K562 (cell line): ENCODE measurements around the gene RETREG2. TPM values are rescaled to one million over a fixed set of nuclear protein-coding genes. Genes with fewer than 3 reads are reported as not detected.
A peak's percentile ranks its signal among the peaks of the same experiment; 100 is the strongest.

Experiments used
- BCOR ChIP-seq: fragments of 450-650 bp; IDR thresholded peaks from 2 replicates; pipeline ENCODE4 v1.6.1; 2016
- CEBPB ChIP-seq: fragments of 450-650 bp; IDR thresholded peaks from 2 replicates; pipeline ENCODE4 v1.6.1; 2016; ENCODE audit warnings: missing genetic modification characterization, missing compliant biosample characterization
- GTF2F1 ChIP-seq: IDR thresholded peaks from 2 replicates; pipeline ENCODE4 v1.6.1; 2011; ENCODE audit warnings: low read depth, low read length, improper control_type of control experiment
- HEY1 ChIP-seq: fragments of 250-450 bp; sonication (Bioruptor Pico); IDR thresholded peaks from 2 replicates; pipeline ENCODE4 v1.5.0; 2020; ENCODE audit warnings: mild to moderate bottlenecking, moderate library complexity, borderline replicate concordance
- HMG20A ChIP-seq: fragments of 450-650 bp; formaldehyde crosslinking; conservative IDR thresholded peaks from 2 replicates; pipeline ENCODE4 v1.4.0; 2020; ENCODE audit warnings: mild to moderate bottlenecking, mixed read lengths
- HMG20B ChIP-seq: fragments of 250-450 bp; sonication (Bioruptor Pico); IDR thresholded peaks from 2 replicates; pipeline ENCODE4 v1.5.0; 2021; ENCODE audit warnings: mild to moderate bottlenecking
- KHSRP ChIP-seq: fragments of 450-650 bp; IDR thresholded peaks from 2 replicates; pipeline ENCODE4 v1.6.1; 2017
- MTA2 ChIP-seq: fragments of 450-650 bp; IDR thresholded peaks from 2 replicates; pipeline ENCODE4 v1.6.1; 2016; ENCODE audit warnings: low read depth
- MTF1 ChIP-seq: fragments of 250-450 bp; sonication (Bioruptor Pico); IDR thresholded peaks from 2 replicates; pipeline ENCODE4 v1.9.0; 2021; ENCODE audit warnings: moderate library complexity, mild to moderate bottlenecking, inconsistent platforms, borderline replicate concordance
- NEUROD1 ChIP-seq: fragments of 150-350 bp; IDR thresholded peaks from 2 replicates; pipeline ENCODE4 v1.6.1; 2014; ENCODE audit warnings: borderline replicate concordance, low read length, low read depth; ENCODE audit not compliant: partially characterized antibody
- NR3C1 ChIP-seq: sonication (generic); formaldehyde crosslinking; IDR thresholded peaks from 2 replicates; pipeline ENCODE4 v1.8.1; 2022; ENCODE audit warnings: missing genetic modification reagents
- SIRT6 ChIP-seq: IDR thresholded peaks from one replicate; pipeline ENCODE4 v1.6.1; 2012; ENCODE audit warnings: low read depth, mild to moderate bottlenecking, control low read depth, inconsistent platforms, low read length, moderate library complexity
- SMARCA5 ChIP-seq: fragments of 450-650 bp; IDR thresholded peaks from 2 replicates; pipeline ENCODE4 v1.6.1; 2016
- SP1 ChIP-seq: sonication (generic); formaldehyde crosslinking; IDR thresholded peaks from 2 replicates; pipeline ENCODE4 v1.8.1; 2022; ENCODE audit warnings: mild to moderate bottlenecking, missing genetic modification reagents
- TAF1 ChIP-seq: IDR thresholded peaks from 2 replicates; pipeline ENCODE4 v1.6.1; 2011; ENCODE audit warnings: mild to moderate bottlenecking, low read length, moderate library complexity; ENCODE audit not compliant: insufficient read depth, control insufficient read depth, severe bottlenecking; ENCODE audit errors: extremely low read depth
- TCFL5 ChIP-seq: fragments of 250-450 bp; sonication (Bioruptor Pico); conservative IDR thresholded peaks from 2 replicates; pipeline ENCODE4 v1.6.1; 2021; ENCODE audit warnings: mild to moderate bottlenecking, moderate library complexity, matching md5 sums
- ZBTB17 ChIP-seq: fragments of 450-650 bp; formaldehyde crosslinking; IDR thresholded peaks from 2 replicates; pipeline ENCODE4 v1.4.0; 2020; ENCODE audit warnings: mild to moderate bottlenecking
- ZBTB7A ChIP-seq: IDR thresholded peaks from 2 replicates; pipeline ENCODE4 v1.6.1; 2011; ENCODE audit warnings: low read depth, mild to moderate bottlenecking, low read length, moderate library complexity, borderline replicate concordance; ENCODE audit not compliant: control insufficient read depth
- ZBTB8A ChIP-seq: fragments of 450-650 bp; IDR thresholded peaks from 2 replicates; pipeline ENCODE4 v1.6.1; 2018; ENCODE audit warnings: mild to moderate bottlenecking, moderate library complexity; ENCODE audit not compliant: partially characterized antibody
- ZFP30 ChIP-seq: fragments of 250-450 bp; sonication (Bioruptor Pico); IDR thresholded peaks from 2 replicates; pipeline ENCODE4 v1.8.0; 2022; ENCODE audit warnings: moderate library complexity, mild to moderate bottlenecking, inconsistent platforms, borderline replicate concordance
- ZFPM2 ChIP-seq: fragments of 250-450 bp; sonication (Bioruptor Pico); IDR thresholded peaks from 2 replicates; pipeline ENCODE4 v1.5.1; 2022; ENCODE audit warnings: mild to moderate bottlenecking
- ZNF445 ChIP-seq: fragments of 250-450 bp; sonication (Bioruptor Pico); IDR thresholded peaks from 2 replicates; pipeline ENCODE4 v1.4.0; 2020; ENCODE audit warnings: low read depth, mild to moderate bottlenecking, moderate library complexity
- ZNF589 ChIP-seq: fragments of 200-800 bp; sonication (Bioruptor generic); IDR thresholded peaks from 2 replicates; pipeline ENCODE4 v1.6.1; 2016; ENCODE audit warnings: low read depth, missing genetic modification characterization, missing compliant biosample characterization
- polyA plus RNA-seq, 8 experiments: library from polyadenylated mRNA; depleted of rRNA in 4 of 8; stranded (reverse) in 5 of 8; unstranded in 3 of 8; fragments of >200 nt; fragmentation: Nextera tagmentation in 2 of 8; fragmentation: Illumina TruSeq in 1 of 8; extraction: Ambion mirVana in 2 of 8; extraction: Trizol in 1 of 8; gene quantifications; 2 replicates each; pipeline versions ENCODE4 v1.2.1 to v1.2.3, GENCODE V29; 2011 to 2014; ENCODE audit warnings: inconsistent platforms in 1 of 8, missing spikeins in 1 of 8
- total RNA-seq, 7 experiments: library from RNA; depleted of rRNA in 6 of 7; stranded (reverse); fragments of >200 nt in 6 of 7; fragmentation: Illumina TruSeq in 2 of 7; extraction: Trizol in 2 of 7; gene quantifications; 2 replicates each; pipeline versions ENCODE4 v1.2.1 to v1.2.3, GENCODE V29; 2011 to 2021; ENCODE audit warnings: low replicate concordance in 1 of 7
- TF ChIP-seq, protein P1 (sequence below): fragments of 250-450 bp; sonication (Bioruptor Pico); IDR thresholded peaks from 2 replicates; pipeline ENCODE4 v1.5.1; 2021; ENCODE audit warnings: mild to moderate bottlenecking
- TF ChIP-seq, protein P2 (sequence below): sonication (generic); formaldehyde crosslinking; IDR thresholded peaks from 2 replicates; pipeline ENCODE4 v1.8.0; 2023; ENCODE audit warnings: mild to moderate bottlenecking, missing genetic modification reagents
- TF ChIP-seq, protein P3 (sequence below): fragments of 450-650 bp; IDR thresholded peaks from one replicate; pipeline ENCODE4 v1.6.1; 2018; ENCODE audit warnings: mild to moderate bottlenecking, moderate library complexity; ENCODE audit not compliant: partially characterized antibody

The RETREG2 gene
- total and polyA plus RNA-seq, 9 of the 15 experiments (the other 6 are each of a cell fraction or from before 2014, with no cell fraction given): 4.9 to 40.1 (median 19.2) TPM

DNA sequence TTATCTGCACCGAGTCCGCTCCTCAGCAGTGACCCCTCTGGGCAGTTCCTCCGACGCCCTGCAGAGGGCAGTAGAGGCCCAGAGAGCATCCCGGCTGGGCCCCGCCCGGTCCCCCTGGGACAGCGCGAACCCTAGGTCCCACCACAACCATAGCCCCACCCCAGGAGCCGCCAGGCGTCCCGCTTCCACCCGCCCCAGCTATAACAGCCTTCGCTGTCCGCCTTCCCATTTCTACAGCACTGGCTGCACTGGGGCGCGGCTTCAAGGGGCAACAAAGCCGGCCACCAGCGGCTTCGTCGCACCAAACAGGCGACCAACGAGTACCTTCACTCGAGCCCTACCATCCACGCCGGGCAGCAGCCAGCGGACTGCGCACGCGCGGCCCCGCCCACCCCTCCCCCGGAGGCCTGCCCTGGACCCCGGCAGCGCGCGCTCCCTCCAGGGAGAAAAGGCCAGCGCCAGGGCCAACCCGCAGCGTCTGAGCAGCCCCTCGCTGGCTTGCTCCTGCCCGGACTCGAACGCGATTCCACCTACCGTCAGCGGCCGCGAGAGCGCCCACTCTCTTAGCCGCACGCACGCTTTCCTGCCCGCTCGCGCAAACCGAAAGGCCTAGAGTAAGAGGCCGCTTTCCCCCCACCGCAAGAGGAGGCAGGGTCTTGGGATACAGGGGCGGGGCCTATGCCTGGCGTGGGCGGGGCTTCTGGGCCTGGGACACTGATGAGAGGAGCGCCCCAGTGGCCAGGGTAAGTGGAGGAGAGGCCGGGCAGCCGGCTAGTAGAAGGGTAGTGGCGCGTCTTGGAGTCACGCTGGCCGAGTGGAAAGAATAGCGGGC is 17.7 kb upstream of the RETREG2 start, which contains the start of gene NHEJ1 (continued):
- TF ChIP-seq, protein P1, sequence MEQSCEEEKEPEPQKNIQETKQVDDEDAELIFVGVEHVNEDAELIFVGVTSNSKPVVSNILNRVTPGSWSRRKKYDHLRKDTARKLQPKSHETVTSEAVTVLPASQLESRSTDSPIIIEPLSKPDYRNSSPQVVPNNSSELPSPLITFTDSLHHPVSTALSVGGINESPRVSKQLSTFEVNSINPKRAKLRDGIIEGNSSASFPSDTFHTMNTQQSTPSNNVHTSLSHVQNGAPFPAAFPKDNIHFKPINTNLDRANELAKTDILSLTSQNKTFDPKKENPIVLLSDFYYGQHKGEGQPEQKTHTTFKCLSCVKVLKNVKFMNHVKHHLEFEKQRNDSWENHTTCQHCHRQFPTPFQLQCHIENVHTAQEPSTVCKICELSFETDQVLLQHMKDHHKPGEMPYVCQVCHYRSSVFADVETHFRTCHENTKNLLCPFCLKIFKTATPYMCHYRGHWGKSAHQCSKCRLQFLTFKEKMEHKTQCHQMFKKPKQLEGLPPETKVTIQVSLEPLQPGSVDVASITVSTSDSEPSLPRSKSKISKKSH: no peak
- no peak for TF ChIP-seq NR3C1
- no peak for TF ChIP-seq ZFPM2
- no peak for TF ChIP-seq ZNF589
- TF ChIP-seq GTF2F1: no peak
- no peak for TF ChIP-seq HMG20B
- TF ChIP-seq ZNF445 (CRISPR knock-in tag): no peak
- TF ChIP-seq, protein P2, sequence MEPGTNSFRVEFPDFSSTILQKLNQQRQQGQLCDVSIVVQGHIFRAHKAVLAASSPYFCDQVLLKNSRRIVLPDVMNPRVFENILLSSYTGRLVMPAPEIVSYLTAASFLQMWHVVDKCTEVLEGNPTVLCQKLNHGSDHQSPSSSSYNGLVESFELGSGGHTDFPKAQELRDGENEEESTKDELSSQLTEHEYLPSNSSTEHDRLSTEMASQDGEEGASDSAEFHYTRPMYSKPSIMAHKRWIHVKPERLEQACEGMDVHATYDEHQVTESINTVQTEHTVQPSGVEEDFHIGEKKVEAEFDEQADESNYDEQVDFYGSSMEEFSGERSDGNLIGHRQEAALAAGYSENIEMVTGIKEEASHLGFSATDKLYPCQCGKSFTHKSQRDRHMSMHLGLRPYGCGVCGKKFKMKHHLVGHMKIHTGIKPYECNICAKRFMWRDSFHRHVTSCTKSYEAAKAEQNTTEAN (CRISPR knock-in tag): no peak
- TF ChIP-seq CEBPB (tag): no peak
- TF ChIP-seq HEY1: no peak
- no peak for TF ChIP-seq ZBTB8A
- peak; percentile 42 for TF ChIP-seq TAF1
- TF ChIP-seq TCFL5 (CRISPR knock-in tag): no peak
- TF ChIP-seq NEUROD1: no peak
- TF ChIP-seq HMG20A (CRISPR knock-in tag): no peak
- no peak for TF ChIP-seq KHSRP
- TF ChIP-seq MTF1: no peak
- no peak for TF ChIP-seq ZFP30 (CRISPR knock-in tag)
- no peak for TF ChIP-seq SMARCA5
- peak; percentile 70; the same call in 1 of the 2 replicates for TF ChIP-seq ZBTB7A
- peak; percentile 67 for TF ChIP-seq SP1 (CRISPR knock-in tag)
- TF ChIP-seq, protein P3, sequence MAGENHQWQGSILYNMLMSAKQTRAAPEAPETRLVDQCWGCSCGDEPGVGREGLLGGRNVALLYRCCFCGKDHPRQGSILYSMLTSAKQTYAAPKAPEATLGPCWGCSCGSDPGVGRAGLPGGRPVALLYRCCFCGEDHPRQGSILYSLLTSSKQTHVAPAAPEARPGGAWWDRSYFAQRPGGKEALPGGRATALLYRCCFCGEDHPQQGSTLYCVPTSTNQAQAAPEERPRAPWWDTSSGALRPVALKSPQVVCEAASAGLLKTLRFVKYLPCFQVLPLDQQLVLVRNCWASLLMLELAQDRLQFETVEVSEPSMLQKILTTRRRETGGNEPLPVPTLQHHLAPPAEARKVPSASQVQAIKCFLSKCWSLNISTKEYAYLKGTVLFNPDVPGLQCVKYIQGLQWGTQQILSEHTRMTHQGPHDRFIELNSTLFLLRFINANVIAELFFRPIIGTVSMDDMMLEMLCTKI: no peak
- no peak for TF ChIP-seq ZBTB17 (CRISPR knock-in tag)
- TF ChIP-seq MTA2: no peak
- TF ChIP-seq SIRT6: no peak
- peak; percentile 33; the same call in 1 of the 2 replicates for TF ChIP-seq BCOR
